HG03097 (cell line): ENCODE measurements around the gene CCN5.

ENCODE experiments used
- ATAC-seq: cut with Tn5 transposase; IDR thresholded peaks from one replicate; pipeline ENCODE4 v1.9.1; 2021; ENCODE audit not compliant: unreplicated experiment, low FRiP score

Gene CCN5

GRCh38 chr20:44733341-44734069, 18.3 kb downstream of the CCN5 start:
- ATAC-seq: no peak

GRCh38 chr20:44734938-44735337, 19.8 kb downstream of the CCN5 start:
- ATAC-seq: no peak

- ATAC-seq: no peak
Measured at GRCh38 chr20:44735816-44736169, 20.6 kb downstream of the CCN5 start.

- ATAC-seq: no peak
Measured at GRCh38 chr20:44736170-44737021, 21.2 kb downstream of the CCN5 start.

GRCh38 chr20:44737116-44737515, 21.9 kb downstream of the CCN5 start:
- no peak for ATAC-seq

- ATAC-seq: no peak
Measured at GRCh38 chr20:44738813-44739477, 23.8 kb downstream of the CCN5 start.

- no peak for ATAC-seq
Measured at GRCh38 chr20:44739942-44740341, 24.8 kb downstream of the CCN5 start.

- ATAC-seq: no peak
Measured at GRCh38 chr20:44742304-44743079, 27.3 kb downstream of the CCN5 start.

GRCh38 chr20:44743080-44743701, 28.0 kb downstream of the CCN5 start:
- no peak for ATAC-seq

- no peak for ATAC-seq
Measured at GRCh38 chr20:44743916-44744655, 28.9 kb downstream of the CCN5 start.

- ATAC-seq: no peak
Measured at GRCh38 chr20:44745122-44745597, 30.0 kb downstream of the CCN5 start.

GRCh38 chr20:44745598-44746366, 30.6 kb downstream of the CCN5 start, which contains the start of gene KCNK15:
Gene KCNK15, plus strand, starts transcription at chr20:44745865. Its CDS starts 46 bp downstream, at chr20:44745911.
- no peak for ATAC-seq

GRCh38 chr20:44746367-44747165, 31.4 kb downstream of the CCN5 start:
- ATAC-seq: no peak

GRCh38 chr20:44747166-44748004, 32.2 kb downstream of the CCN5 start:
- ATAC-seq: no peak

GRCh38 chr20:44748005-44748370, 32.8 kb downstream of the CCN5 start:
- no peak for ATAC-seq

GRCh38 chr20:44750081-44750805, 35.1 kb downstream of the CCN5 start:
- no peak for ATAC-seq
